ENCODE results near the gene MICAL3.
A peak's percentile ranks its signal among the peaks of the same experiment; 100 is the strongest.

MICAL3 gene

DNA sequence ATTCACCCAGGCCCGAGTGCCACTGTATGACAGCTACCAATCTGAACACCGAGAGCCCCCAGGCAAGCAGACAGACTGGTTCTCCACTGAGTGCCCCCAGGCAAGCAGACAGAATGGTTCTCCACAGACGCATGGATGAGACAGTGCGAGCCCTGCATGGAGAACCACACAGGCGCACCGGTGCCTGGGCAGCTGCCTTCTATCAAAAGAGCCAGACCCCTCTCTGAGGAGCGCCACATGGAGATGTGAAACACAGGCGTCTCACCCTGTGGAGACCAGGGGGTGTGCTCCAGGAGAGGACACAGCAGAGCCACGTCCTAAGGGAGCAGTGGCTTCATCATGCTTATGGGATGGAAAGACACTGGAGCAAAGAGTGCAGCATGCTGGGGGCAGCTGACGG is 155.6 kb downstream of the MICAL3 start:
- DNase-seq (ENCODE audit: low read depth) = no peak

DNA sequence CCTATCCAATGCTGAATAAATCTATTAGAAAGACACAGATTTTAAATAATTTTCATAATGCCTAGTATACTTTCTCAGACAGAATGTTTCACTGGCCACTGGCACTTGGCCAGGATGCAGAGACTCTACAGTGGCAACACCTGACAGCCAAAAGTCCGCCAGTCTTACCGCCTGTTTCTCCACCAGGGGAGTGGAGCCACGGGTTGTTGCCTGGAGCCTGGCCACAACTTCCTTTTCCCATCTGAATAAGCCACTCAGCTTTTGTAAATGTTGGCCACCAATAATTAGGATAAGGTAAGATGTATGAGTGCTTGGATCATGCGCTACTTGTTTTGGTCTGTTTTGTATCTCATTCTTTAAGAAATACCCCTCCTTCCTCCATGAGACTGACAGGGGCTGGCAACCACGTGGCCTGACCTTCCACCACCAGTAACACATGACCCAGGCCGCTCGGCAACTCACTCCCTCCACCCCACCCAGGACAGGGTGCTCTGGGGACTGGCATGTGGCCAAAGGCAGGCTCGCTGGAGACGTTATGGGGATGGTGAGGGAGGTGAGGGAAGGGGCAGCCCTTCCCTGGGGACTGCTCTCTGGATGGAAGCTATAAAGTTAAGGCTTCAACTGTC is 157.1 kb downstream of the MICAL3 start:
- no peak for DNase-seq (ENCODE audit: low read depth)

DNA sequence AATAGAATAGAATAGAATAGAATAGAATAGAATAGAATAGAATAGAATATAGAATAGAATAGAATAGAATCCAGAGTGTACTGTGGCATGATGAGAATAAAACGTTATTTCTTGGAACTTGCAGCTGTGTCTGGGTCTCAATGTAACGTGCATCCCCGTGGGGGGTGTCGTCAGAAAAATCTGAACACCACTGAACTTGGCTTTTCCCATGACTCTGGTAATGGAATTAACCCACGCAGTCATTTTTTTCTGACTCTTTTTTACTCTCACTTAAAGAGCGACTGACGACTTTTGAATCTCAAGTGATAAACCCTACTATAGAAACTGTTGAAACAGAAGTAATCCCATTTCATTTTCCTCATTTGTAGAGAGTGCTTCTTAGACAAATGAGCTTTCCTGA is 157.7 kb downstream of the MICAL3 start:
- DNase-seq (ENCODE audit: low read depth) = no peak

DNA sequence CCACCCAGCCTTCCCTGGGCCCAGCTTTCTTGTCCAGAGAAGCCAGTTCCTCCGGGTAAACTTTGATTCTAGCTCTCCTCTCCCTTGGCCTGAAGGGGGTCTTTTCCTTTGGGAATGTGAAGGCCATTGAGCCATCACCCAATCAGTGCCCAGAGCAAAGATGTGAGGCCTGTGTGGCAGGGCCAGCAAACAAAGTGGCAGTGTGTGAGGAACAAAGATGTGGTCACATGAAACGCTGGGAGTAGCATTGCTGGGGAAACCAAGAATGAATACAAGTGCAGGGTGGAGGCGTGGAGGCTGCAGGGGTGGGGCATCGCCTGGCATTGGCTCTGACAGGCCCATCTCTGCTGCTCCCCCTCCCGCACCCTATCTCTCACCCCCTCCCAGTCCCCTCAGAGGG is 158.2 kb downstream of the MICAL3 start:
- DNase-seq (ENCODE audit: low read depth) = no peak

DNA sequence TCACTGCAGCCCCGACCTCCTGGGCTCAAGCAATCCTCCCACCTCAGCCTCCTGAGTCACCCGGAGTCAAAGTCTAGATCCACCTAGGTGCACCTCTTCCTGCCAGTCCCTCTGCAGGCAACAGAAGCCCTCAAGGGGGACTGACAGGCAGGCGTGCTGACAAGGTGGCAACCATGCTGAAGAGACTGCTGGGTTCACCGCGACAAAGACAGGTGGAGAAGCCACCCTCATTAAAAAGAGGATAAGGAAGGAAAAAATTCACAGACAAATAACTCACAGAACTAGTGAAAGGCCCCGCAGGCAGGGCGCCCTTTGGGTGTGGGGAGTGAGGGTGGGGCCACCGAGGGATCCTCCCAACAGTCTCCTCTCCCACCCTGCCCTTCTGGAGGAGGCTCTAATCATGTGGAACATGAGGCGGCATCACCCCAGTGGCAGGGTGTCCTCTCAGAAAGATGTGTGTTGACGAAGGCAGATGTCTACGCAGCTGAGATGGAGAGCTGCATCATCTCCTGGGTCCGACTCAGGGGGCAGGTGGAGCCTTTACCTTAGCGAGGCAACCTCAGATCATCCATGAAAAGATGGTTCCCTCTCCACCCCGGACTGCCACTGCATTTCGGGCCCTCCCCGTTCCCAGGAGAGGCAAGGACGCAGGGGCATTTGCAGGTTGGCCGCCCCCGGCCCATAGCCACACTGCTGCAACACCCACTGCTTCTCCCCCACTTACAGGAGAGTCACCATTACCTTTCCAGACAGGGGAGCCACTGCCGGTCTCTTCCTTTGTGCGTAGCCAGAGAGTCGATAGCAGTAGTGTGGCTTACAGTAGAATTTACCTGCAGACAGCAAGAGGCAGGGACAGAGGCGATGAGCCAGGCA is 158.9 kb downstream of the MICAL3 start:
- DNase-seq (ENCODE audit: low read depth) = no peak

DNA sequence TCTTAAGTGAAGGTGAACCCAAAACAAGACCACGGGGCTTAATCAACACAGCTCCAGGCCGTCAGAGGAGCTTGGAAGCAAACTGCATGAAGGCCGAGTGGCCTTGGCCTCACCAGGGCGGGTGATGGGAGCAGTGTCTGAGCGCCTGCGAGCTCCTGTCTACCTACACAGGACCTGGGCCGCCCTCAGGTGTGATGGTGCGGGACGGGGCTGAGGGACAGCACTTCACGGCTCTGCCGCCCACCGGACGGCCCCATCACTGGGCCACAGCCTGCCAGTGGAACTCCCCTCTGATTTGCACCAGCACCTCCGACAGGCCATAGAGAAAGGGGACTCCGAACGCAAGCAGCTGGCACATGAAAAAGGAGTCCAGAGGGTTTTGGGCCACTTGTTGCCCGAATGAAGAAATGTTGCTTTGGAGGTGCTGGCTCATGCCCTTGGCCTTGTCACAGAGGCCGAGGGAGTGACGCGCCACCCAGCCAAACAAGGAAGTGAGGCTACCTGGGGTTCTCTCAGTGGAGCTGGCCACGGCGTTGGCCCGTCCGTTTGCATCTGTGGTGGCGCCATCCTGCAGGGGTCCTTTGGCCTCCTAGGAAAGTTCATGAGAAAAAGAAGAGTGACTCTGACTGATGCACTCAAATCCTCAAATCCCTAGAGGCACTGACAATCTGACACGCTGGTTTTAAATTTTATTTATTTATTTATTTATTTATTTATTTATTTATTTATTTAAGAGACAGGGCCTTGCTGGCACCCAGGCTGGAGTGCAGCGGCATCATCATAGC is 159.8 kb downstream of the MICAL3 start:
- DNase-seq (ENCODE audit: low read depth) = no peak

DNA sequence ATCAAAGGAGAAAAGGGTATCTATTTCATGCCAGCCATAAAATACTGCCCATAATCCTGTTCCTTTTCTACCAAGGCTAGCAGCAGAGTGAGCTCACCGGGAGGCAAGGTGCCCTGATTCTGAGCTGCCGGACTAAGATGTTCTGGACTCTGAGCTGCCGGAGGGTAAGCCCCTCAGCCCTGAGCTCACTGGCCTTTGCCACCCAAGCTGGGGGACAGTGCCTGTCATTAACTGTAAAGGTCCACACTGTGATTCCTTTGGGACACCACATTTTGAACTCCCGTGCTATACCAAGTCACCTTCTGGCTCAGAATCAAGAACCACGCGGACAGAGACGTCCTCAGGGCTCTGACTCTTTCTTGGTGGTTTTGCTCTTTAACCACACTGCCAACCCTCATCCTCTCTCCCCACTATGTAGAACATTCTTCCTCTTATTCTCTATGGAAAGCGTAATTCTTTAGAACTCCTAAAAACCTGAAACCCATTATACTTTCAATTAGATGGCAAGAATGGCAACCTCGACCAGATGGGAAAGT is 161.6 kb downstream of the MICAL3 start:
- DNase-seq (ENCODE audit: low read depth) = no peak

DNA sequence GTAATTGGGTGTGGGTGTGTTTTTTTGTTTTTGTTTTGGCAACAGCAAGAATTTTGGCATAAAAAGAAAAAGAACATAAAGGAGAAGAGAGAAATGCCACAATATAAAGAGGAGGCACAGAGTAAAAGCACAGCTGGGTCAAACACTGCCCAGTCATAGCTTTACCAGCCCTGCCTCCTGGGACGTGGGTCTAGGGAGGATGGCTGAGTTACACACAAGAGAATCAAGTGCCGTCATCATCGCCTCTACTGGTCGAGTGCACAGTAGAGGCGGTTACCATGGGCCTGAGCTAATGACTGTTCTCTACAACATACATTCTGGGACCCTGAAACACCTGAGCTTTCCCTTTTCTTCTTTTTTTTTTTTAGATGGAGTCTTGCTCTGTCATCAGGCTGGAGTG is 162.5 kb downstream of the MICAL3 start:
- DNase-seq (ENCODE audit: low read depth) = no peak

DNA sequence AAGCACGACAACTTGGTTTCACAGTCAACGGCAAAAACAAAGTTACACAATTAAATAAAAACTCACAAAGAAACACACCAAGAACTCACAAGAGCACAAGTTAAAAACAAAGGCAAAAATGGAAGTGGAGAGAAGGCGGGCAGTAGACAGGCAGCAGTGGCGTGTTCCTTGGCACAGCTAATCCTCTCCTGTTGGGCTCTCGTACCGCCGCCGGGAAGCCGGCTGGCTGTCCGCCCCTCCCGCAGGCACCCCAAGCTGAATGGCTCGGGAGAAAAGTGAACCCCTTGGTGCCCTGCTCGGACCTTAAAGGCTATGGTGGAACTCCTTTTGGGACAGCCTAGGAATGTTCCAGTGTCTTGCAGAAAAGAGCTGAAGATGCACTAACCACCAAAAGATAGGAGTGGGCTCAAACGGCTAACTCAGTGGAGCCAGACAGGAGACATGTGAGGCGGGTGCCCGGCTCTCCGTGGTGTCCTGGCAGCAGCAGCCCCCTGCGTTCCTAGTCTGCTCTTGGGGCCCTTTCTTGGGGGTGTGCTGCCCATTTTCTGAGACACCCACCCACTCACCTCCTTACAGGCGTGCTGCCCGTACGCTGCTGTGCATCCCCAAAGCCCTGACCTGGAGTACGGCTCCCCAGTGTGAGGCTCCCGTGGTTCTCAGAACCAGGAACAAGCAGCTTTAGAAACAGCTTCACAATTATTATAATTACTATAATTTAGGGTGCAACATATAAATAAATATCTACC is 164.0 kb downstream of the MICAL3 start:
- no peak for DNase-seq (ENCODE audit: low read depth)

DNA sequence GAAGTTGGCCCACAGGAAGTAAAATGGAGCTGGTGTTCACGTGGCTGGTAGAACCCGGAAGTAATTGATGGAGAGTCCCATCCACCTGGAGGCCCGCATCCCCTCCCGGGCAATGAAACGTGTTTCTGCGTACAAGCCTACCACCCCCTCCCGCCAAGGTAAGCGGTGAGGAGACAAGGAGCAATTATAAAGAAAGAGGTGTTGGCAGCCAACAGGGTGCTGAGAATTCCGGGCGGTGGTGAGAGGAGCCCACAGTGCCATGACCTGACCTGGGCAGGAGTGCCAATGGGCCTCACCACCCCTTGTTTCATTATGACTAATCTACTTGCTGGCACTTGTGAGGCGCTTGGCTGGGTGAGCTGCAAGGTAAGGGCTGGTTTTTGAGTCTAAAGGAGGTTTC is 166.3 kb downstream of the MICAL3 start:
- DNase-seq (ENCODE audit: low read depth) = no peak

DNA sequence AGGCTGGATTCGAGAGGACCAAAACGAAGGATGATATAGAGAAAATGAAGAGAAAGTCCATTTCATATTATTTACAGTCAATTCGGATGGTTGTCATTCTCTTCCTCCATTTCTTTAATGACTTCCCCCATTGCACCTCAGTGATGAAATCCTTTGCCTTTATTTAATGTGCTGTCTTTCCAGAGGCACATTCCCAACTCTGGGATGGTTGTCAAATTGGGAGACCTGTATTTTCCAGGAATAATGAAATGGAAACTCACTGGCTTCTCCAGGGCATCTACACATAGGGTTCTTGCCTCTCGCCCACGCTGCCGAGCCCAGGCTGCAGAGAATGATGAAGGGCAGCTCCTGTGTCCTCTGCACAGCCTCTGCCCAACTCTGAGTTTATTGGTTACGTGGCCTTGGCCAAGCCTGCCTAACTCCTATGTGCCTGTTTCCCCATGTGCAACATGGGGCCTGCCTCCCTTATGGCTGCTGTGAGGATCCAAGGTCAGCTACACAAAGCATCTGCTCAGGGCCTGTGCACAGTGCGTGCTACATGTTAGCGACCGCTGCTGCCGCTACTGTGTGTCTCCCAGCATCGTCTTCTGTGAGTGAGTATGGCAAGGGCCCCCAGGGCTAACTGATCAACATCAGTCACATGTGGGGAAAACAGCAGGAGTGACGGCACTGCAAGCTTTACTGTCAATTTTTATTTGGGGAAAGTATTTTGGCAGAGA is 168.6 kb downstream of the MICAL3 start:
- DNase-seq (ENCODE audit: low read depth) = no peak

DNA sequence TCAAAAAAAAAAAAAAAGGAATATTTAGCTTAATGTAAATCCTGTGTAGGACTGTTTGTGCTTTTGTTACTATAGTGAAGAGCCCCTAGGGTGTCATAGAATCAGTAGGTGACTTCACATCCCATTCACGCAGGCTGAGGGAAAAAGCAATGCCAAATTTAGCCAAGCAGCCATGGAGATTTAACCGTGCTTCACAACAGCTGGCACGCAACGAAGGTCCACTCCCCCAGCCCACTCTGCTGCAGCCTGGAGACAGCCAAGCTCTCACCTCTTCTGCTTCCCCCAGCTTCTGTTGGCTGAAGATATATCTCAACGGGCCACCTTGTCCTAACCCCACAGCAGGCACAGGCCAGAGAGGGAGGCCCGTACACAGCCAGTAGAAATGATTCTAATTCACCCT is 171.3 kb downstream of the MICAL3 start:
- DNase-seq (ENCODE audit: low read depth) = no peak

DNA sequence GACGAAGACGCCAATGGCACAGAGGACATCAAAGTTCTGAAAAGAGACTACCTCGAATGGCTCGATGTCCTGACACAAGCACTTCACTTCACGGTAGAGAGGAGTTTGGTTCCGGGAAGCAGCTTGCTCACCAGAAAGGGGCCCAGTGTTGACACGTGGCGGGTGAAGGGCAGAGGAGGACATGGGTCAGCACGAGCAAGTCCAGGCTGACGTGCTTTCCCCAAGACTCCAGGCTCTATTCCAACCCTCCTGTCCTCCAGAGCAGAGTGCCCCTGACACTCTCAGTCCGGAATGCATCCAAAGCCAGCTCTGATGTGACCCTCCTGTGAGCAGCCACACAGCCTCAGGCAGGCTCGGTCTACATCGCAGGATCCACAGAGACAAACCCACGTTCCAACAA is 172.6 kb downstream of the MICAL3 start:
- no peak for DNase-seq (ENCODE audit: low read depth)

DNA sequence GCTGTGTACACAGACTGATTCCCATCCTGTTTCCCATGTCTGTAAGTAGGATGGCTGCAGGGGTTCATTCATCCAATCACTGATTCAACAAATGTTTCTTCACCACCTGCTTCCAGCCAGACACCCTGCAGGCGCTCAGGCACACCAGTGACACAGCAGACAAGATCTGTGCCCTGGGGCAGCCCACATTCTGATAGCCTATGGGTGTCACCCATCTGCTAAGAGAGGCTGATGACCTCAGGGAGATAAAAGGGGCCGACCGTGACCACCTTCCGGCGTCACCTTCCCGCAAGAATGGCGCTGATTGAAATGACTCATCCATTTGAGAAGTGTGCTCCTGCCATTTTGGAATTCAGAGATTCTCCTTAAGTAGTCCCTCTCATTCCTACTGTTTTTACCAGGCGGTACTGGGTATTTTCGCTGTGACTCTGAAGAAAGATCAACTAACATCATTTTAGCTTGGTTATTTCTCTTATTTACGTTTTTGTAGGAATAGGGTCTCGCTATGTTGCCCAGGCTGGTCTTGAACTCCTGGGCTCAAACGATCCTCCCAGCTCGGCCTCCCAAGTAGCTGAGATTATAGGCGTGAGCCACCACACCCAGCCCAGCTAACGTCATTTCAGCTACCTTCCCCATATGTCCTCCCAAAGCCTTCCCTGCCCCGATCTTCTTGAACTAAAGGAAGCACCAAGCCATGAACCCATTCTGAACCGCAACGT is 176.8 kb downstream of the MICAL3 start:
- DNase-seq (ENCODE audit: low read depth) = no peak

DNA sequence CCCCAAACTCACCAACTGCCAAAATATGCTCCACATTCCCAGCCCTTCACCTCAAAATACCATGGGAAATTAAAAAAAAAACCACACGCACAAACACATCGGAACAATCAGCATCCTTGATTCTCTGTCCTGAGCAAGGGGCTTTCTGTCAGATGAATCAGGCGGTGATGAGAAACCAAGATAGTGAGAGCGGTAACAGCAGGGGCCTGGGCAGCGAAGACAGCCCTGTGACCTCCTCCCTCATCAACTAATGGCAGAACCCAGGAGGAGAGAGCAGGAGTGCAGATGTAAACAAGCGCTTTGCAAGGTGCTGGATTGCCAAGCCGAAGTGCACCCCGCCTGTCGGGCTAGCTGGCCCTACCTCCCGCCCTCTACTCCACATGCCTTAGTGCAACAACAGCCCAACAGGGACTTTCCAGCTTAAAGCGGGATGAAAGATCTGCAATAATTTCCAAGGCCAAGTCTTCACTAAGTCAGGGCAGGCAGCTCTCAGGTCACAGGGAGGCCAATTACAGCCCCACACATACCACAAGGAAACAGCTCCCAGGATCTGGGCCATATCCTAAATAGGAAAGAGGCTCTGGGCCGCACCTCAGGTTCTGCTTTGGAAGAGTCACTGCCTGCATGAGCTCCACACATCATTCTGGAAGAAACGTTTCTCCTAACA is 177.9 kb downstream of the MICAL3 start:
- DNase-seq (ENCODE audit: low read depth) = peak; percentile 30

DNA sequence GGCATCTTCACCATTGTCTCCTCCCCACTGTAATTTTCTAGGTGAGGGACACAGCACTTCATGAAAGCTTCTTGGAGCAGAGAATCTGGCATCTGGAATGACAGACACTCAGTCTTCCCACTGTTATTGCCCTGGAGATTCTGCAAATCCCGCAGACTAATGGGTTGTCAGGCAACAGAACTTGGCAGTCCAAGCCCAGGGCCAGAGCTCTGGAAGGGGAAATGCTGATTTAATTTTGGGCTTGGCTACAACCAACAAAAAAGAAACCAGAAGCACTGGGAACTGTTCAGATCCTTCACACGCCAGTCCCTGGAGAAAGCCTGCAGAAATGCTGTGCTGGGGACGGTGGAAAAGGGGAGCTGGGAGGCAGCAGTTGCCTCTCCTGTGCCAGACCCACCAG is 178.6 kb downstream of the MICAL3 start:
- no peak for DNase-seq (ENCODE audit: low read depth)

DNA sequence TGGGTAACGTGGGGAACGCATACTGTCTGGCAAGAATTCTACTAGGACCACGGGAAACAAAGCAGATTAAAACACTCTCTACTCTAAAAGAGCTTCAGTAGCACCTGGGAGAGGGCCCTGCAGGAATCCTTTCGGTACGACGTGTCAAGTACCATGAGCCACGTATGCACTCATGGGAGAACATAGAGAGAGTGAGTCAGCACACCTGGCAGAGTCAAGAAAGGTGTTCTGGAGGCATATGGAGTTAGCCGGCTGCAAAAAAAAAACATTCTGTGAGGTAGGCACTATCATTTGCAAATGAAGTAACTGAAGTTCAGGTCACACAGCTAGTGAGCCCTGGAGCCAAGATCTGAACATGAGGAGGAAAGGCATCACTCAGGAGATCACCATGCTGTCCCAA is 179.0 kb downstream of the MICAL3 start:
- DNase-seq (ENCODE audit: low read depth) = no peak

DNA sequence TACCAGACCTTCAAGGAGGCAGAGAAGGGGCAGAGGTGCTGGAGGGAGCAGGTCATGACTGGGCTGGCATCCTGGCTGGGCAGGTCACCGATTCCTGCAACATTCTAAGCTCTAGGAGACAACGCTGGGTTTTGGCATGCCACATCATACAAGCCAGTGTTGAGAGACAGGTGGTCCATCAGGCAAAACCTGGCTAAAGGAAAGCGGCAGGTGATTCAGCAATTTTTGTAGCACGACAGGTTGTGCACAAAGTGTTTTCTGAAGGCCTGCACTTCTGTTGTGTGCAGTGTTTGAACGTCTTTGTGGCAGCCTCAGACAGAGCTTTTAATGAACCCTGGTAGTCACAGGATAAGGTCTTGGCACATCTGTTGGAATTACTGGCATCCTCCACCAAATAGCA is 180.2 kb downstream of the MICAL3 start:
- no peak for DNase-seq (ENCODE audit: low read depth)

DNA sequence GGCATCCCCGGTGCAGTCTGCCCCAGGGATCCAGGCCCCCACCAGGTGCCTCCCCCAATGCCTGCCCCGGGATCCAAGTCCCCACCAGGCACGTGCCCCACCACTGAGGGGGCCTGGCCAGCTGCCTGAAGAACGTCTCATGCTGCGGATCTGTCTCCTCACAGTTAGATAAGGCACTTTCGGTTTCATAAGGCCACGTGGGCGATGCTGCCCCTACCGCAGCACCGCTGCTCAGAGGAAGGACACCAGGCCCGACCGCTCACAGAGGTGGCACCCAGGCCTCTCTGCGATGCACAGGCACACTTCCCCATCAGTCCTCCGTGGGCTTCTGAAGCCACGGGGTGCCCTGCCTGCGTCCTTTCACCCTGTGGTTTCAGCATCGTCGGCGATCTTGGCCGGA is 182.0 kb downstream of the MICAL3 start:
- DNase-seq (ENCODE audit: low read depth) = no peak

DNA sequence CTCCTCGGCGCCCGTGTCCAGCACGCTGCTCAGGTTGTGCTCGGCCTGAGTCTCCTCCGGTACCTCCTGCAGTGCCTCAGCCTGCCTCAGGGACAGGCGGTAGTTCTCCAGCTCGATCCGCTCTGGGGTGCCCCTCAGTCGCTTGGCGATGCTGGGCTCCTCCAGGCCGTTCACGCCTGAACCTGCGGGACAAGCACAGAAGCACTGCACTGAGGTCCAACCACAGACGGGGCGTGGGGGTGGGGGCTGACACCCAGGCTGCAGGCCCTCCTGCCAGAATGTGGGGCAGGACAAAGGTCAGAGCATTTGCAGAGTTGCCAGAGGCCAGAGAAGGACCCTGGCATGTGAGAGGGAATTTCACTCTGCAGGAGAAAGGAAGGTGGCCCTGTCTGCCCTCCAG is 182.5 kb downstream of the MICAL3 start:
- DNase-seq (ENCODE audit: low read depth) = no peak

Data from amniotic epithelial cell (primary cell).